HepG2 (cell line): ENCODE measurements around the gene SLC2A6.

Experiments used
- CTCF ChIP-seq: sonication (generic); formaldehyde crosslinking; IDR thresholded peaks from 2 replicates; pipeline ENCODE4 v1.5.0; 2020; ENCODE audit warnings: mild to moderate bottlenecking, missing genetic modification reagents, moderate library complexity
- GABPA ChIP-seq, 2 experiments: IDR thresholded peaks; 2 replicates each; pipeline ENCODE4 v1.6.1; 2011 to 2016; ENCODE audit warnings: low read depth in 2 of 2, low read length in 1 of 2, missing biosample characterization in 1 of 2, missing genetic modification characterization in 1 of 2
- MTA1 ChIP-seq: sonication (generic); formaldehyde crosslinking; IDR thresholded peaks from 2 replicates; pipeline ENCODE4 v1.4.0; 2020; ENCODE audit warnings: missing genetic modification reagents, mild to moderate bottlenecking, borderline replicate concordance
- MYC ChIP-seq: sonication (generic); formaldehyde crosslinking; IDR thresholded peaks from 2 replicates; pipeline ENCODE4 v1.9.0; 2021; ENCODE audit warnings: missing genetic modification reagents, borderline replicate concordance
- SP2 ChIP-seq: sonication (generic); formaldehyde crosslinking; IDR thresholded peaks from 2 replicates; pipeline ENCODE4 v1.5.1; 2020; ENCODE audit warnings: mild to moderate bottlenecking, missing genetic modification reagents
- SRF ChIP-seq: IDR thresholded peaks from 2 replicates; pipeline ENCODE4 v1.6.1; 2011; ENCODE audit warnings: mild to moderate bottlenecking, low read depth, low read length, moderate library complexity
- STAG1 ChIP-seq: sonication (generic); formaldehyde crosslinking; IDR thresholded peaks from 2 replicates; pipeline ENCODE4 v1.4.0; 2020; ENCODE audit warnings: missing genetic modification reagents
- TFAP4 ChIP-seq: sonication (generic); IDR thresholded peaks from 2 replicates; pipeline ENCODE4 v1.6.1; 2016; ENCODE audit warnings: low read depth, borderline replicate concordance
- ZNF232 ChIP-seq: sonication (generic); formaldehyde crosslinking; IDR thresholded peaks from 2 replicates; pipeline ENCODE4 v1.4.0; 2020; ENCODE audit warnings: missing genetic modification reagents, borderline replicate concordance
- ZNF512B ChIP-seq: sonication (generic); formaldehyde crosslinking; IDR thresholded peaks from 2 replicates; pipeline ENCODE4 v1.5.1; 2020; ENCODE audit warnings: missing genetic modification reagents, mild to moderate bottlenecking, borderline replicate concordance

- TF ChIP-seq SRF (no peak), SP2 (no peak), ZNF512B (no peak), STAG1 (CRISPR knock-in tag) (no peak), CTCF (no peak), ZNF232 (CRISPR knock-in tag) (no peak), MYC (CRISPR knock-in tag) (no peak), MTA1 (CRISPR knock-in tag) (no peak), GABPA (IDR thresholded peaks at IDR 0.05; ENCODE audit: low read depth, low read length) (no peak), GABPA (CRISPR knock-in tag; IDR thresholded peaks at IDR 0.05; ENCODE audit: low read depth) (no peak), TFAP4 (no peak)
These were observed 33.6 kb upstream of the SLC2A6 start for GRCh38 chr9:133512253-133513213.
